HTR-8/SVneo (cell line): Measurements from ENCODE around the gene LBR.
"Not testable (repeated sequence)": the region's sequence is repeated elsewhere in the genome, so short reads cannot be mapped to it uniquely, and the experiment has no call there.

Experiments
- DNase-seq: peaks from one replicate; pipeline ENCODE4 v3.0.0; 2011; ENCODE audit warnings: low spot score, mixed read lengths; ENCODE audit not compliant: insufficient read length
- FAIRE-seq: peaks from 2 replicates; lab custom pipeline; 2011; peaks lifted over from hg19 to GRCh38; lab: Jason Lieb, UNC

The LBR gene

GRCh38 chr1:225389843-225390242 is 38.0 kb downstream of the LBR start:
- no peak for FAIRE-seq

DNA sequence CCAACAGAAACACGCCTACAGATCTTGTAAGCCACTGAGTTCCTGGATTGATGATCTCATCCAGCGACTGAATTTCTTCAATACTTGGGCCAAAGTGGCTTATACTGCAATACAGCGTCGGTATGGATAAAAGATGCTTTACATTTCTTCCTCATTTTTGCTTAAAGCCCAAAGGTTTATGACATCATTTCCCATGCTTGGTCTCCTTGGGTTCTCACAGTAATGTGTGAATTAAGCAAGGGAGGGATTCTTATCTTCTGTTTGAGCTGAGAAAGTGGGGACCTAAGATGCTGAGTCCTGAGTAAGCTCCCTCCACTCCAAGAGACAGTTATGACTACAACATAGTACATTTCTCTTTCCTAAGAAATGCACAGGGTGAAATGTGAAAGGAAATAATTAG is 39.5 kb downstream of the LBR start:
- DNase-seq (no peak), FAIRE-seq (no peak)

More at GRCh38 chr1:225389843-225390242, 38.0 kb downstream of the LBR start:
- no peak for DNase-seq

GRCh38 chr1:225386860-225387259 is 41.0 kb downstream of the LBR start:
- DNase-seq, FAIRE-seq: not testable (repeated sequence)

- no peak for DNase-seq
- no peak for FAIRE-seq
Observed at GRCh38 chr1:225380691-225381090, 47.1 kb downstream of the LBR start.

DNA sequence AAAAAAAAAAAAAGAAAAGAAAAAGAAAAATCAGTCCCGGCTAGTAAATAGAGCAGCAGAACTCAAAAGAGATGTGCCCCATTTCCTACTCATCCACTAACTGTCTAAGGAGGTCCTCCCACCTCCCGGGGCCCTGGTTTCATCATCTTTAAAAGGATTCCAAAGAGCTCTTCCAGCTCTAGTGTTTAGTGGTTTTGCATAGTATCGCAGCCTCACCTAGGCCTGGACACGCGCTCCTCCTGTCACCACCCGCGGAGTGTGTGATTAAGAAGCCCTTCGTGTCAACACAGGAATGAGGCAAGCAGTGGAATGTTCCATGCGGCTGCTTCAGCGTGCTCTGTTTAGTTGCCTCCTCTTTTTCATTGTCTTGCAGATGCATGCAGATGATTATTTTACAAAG is 49.0 kb downstream of the LBR start:
- DNase-seq (no peak), FAIRE-seq (no peak)

GRCh38 chr1:225374996-225375395 is 52.8 kb downstream of the LBR start:
- DNase-seq = no peak
- no peak for FAIRE-seq

- DNase-seq = no peak
- FAIRE-seq = no peak
Observed at GRCh38 chr1:225373155-225373554, 54.7 kb downstream of the LBR start.

GRCh38 chr1:225371366-225372010 is 56.4 kb downstream of the LBR start:
- DNase-seq = no peak

GRCh38 chr1:225368036-225368552 is 59.7 kb downstream of the LBR start:
- no peak for DNase-seq
- no peak for FAIRE-seq

More at GRCh38 chr1:225371366-225372010, 56.4 kb downstream of the LBR start:
- no peak for FAIRE-seq

DNA sequence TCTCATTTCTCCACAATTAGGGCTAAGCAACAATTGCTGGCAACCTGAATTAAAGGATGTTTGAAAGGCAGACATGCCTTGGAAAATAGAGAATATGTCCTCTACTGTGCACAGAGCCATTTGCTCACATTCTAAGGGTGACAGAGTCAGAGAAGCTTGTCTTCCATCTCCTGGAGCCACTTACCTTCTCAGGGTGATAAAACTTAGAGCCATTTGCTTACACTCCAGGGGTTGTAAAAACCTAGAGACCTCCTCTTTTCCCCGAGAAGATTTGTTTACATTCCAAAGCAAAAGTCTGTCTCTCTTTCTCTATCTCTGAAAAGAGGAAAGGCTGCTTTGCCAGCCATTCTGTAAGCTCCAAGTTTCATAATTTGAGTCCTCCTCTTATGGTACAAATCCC is 61.3 kb downstream of the LBR start:
- DNase-seq (no peak), FAIRE-seq (no peak)

GRCh38 chr1:225366018-225366417 is 61.8 kb downstream of the LBR start:
- DNase-seq (no peak), FAIRE-seq (no peak)

- no peak for FAIRE-seq
Observed at GRCh38 chr1:225364439-225364838, 63.4 kb downstream of the LBR start.

DNA sequence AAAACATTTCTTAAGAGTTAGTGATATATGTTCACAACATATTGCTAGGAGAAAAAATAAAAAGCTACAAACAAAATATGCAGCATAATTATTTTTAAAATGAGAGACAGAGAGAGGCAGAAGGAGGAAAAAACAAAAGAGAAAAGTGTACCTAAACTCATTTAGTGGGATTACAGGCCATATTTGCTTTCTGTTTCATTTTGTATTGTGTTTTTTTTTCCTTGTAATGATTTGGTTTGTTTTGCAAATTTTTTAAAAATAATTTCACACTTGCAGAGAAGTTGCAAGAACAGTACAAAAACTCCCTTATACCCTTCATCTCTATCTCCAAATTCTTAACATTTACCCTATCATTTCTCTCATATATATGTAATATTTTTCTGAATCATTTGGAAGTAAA is 65.0 kb downstream of the LBR start:
- no peak for FAIRE-seq
- DNase-seq = no peak

More at GRCh38 chr1:225364439-225364838, 63.4 kb downstream of the LBR start:
- no peak for DNase-seq

DNA sequence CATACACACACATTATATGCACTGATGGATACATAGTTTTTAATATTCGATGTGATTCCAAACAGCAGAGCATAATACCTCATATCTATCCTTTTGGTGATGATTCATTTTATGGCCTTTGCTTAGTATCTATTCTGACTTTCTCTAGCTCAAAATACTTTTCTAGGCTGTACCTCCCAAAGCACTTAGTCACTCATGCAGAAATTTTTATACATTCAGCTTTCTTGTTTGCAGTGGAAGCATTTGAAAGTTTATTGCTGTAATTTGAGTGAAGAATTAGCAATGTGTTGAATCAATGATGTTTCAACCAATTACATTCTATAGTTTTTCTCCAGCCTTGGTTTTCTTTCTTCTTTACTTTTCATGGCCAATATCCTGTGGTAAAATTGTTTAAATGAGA is 66.7 kb downstream of the LBR start:
- no peak for DNase-seq
- no peak for FAIRE-seq

- no peak for FAIRE-seq
- DNase-seq = no peak
Observed at GRCh38 chr1:225360119-225360518, 67.7 kb downstream of the LBR start.

DNA sequence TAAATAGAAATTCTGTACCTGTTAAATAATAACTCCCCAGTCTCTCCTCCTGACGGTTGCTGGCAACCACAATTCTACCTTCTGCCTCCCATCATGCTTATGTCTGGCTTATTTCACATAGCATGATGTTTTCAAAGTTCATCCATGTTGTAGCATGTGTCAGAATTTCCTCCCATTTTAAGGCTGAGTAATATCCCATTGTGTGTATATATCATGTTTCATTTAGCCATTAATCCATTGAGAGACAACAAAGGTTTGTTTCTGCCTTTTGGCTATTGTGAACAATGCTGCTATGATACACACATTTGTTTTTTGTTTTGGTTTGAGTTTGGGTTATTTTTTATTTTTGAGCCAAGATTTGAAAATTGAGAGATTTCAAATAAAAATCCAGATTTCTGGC is 72.0 kb downstream of the LBR start:
- FAIRE-seq (peak; percentile 26), DNase-seq (no peak)

DNA sequence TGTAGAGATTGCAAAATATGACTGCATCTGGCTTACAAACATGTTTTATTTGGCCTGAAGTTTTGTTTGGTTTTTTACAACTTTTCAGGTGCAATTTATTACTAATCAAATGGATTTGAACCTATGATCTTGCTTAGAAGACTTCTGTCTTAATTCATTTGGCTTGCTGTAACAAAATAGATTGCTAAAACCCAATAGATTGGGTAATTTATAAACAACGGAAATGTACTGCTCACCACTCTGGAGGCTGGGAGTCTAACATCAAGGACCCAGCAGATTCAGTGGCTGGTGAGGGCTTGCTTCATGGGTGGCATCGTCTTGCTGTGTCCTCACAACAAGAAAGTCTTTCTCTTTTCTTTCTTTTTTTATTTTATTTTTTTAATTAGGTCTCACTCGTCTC is 72.9 kb downstream of the LBR start:
- no peak for FAIRE-seq
- DNase-seq = no peak
